ENCODE data around the gene LARP6.

DNA sequence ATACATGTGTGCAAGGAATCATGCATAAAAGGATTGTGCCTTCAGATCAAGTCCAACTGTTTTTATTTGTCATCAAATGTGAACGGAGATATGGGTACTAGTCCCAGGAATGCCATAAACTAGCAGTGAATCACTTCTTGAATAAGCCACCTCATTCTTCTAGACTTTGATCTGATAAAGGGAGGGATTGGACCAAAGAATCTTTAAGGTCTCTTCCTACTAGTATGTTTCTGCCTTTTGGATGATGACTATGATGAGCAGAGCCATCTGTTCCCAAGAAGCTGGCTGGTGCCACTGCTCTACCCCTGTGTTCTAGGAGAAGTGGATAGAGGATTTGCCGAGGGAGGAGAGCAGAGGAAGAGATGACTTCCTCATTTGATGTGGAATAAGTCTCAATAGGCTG lies 61.8 kb downstream of the LARP6 start:
- TF ChIP-seq, protein P1, sequence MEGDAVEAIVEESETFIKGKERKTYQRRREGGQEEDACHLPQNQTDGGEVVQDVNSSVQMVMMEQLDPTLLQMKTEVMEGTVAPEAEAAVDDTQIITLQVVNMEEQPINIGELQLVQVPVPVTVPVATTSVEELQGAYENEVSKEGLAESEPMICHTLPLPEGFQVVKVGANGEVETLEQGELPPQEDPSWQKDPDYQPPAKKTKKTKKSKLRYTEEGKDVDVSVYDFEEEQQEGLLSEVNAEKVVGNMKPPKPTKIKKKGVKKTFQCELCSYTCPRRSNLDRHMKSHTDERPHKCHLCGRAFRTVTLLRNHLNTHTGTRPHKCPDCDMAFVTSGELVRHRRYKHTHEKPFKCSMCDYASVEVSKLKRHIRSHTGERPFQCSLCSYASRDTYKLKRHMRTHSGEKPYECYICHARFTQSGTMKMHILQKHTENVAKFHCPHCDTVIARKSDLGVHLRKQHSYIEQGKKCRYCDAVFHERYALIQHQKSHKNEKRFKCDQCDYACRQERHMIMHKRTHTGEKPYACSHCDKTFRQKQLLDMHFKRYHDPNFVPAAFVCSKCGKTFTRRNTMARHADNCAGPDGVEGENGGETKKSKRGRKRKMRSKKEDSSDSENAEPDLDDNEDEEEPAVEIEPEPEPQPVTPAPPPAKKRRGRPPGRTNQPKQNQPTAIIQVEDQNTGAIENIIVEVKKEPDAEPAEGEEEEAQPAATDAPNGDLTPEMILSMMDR (conservative IDR thresholded peaks at IDR 0.05 in 1 of 2, IDR thresholded peaks at IDR 0.05 in 1 of 2; ENCODE audit: extremely low read depth in 1 of 2, insufficient read depth in 1 of 2, low read depth in 1 of 2, low read length in 2 of 2), result no peak
- no peak for TF ChIP-seq EZH2 (IDR thresholded peaks at IDR 0.05; ENCODE audit: borderline replicate concordance, low read length)

Measured in mammary epithelial cell (primary cell).